ENCODE measurements around the gene NT5E.
A peak's percentile ranks its signal among the peaks of the same experiment; 100 is the strongest.

NT5E gene

DNA sequence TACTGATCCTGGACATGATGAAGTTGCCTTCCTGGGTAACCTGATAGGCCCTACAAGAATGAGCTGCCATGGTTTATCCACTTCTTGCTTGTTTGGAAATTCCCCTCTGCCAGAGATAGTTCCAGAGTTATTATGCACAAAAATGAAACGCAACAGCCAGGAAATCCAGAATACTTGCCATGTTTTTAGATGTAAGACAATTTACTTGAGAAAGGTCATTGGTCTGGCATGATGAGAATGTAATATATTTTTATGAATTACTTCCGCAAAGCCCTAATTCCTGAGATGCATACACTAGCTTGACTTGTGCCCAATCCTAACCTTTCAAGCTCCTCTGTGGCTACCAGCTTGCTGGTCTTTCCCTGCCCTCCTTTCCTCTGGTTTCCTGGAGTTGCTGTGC is 27.9 kb upstream of the NT5E start:
- DNase-seq (ENCODE audit: low read depth in 2 of 2), result no peak

DNA sequence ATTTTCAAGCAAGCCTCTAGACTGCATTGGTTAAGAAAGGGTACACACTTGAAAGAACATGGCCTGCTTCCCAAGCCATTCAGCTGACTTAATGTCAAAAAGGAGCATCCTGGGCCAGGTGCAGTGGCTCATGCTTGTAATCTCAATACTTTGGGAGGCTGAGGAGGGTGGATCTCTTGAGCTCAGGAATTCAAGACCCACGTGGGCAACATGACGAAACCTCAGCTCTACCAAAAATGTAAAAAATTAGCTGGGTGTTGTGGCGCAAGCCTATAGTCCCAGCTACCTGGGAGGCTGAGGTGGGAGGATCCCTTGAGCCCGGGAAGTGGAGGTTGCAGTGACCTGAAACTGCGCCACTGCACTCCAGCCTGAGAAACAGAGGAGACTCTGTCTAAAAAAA is 26.9 kb upstream of the NT5E start:
- DNase-seq (ENCODE audit: low read depth in 2 of 2), result no peak

DNA sequence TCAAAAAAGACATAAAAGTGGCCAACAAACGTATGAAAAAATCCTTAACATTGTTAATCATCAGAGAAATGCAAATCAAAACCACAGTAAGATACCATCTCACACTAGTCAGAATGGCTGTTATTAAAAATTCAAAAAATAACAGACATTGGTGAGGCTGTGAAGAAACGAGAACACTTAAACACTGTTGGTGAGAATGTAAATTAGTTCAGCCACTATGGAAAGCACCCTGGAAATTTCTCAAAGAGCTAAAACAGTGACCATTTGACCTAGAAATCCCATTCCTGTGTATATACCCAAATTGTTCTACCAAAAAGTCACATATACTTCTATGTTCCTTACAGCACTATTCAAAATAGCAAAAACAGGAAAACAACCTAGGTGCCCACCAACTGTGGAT is 24.9 kb upstream of the NT5E start:
- DNase-seq (ENCODE audit: low read depth in 2 of 2), result no peak

DNA sequence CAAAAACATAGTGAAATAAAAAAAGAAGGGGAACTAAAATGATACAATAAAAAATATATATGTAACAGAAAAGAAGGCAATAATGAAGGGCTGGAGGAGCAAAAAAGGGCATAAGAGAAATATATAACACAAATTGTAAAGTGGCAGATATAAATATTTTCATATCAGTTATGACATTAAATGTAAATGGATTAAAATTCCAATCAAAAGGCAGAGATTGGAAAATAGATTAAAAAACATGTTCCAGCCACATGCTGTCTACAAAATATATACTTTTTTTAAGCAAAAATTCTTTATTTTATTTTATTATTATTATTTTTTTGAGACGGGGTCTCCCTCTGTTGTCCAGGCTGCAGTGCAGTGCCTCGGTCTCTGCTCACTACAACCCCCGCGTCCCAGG is 23.9 kb upstream of the NT5E start:
- no peak for DNase-seq (ENCODE audit: low read depth in 2 of 2)

DNA sequence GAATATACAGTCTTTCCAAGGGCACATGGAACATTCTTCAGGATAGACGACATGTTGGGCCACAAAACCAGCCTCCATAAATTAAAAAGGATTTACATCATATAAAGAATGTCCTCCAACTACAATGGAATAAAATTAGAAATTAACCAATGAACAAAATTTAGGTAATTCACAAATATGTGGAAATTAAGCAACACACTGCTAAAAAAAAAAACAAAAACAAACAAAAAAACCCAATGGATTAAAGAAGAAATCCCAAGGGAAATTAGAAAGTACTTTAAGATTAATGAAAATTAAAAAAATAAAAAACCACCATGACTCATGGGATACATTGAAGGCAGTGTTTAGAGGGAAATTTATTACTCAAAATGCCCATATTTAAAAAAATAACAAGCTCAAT is 21.4 kb upstream of the NT5E start:
- DNase-seq (ENCODE audit: low read depth in 2 of 2), result no peak

DNA sequence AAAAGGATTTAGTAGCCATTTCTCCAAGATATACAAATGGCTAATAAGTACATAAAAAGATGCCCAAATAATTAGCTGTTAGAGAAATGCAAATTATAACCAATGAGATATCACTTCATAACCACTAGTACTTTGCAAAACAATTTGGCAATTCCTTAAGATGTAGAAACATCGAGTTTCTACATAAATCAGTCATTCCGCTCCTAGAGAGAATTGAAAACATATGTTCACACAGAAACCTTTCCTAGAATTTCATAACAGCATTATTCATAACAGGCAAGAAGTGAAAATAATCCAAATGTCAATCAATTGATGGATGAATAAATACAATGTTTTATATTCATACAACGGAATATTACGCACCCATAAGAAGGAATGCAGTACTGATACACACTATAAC is 20.5 kb upstream of the NT5E start:
- no peak for DNase-seq (ENCODE audit: low read depth in 2 of 2)

DNA sequence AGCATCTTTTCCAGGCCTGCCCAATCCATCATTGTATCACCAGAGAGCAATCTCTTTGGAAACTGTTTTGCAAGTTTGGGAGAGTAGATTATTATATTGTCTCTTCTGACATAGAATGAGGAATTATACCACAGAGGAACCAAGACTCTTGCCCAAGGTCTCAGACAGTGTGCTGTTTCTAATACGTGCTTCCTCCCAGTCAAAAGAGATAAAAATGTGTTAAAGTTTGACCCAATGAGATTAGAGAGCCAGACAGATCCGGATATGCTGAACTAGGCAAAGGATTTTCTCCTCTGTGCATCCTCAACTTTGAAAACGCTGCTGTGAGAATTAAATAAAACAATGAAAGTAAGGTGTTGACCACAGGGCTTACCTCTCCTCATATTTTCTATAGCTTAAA is 18.6 kb upstream of the NT5E start:
- no peak for DNase-seq (ENCODE audit: low read depth in 2 of 2)

DNA sequence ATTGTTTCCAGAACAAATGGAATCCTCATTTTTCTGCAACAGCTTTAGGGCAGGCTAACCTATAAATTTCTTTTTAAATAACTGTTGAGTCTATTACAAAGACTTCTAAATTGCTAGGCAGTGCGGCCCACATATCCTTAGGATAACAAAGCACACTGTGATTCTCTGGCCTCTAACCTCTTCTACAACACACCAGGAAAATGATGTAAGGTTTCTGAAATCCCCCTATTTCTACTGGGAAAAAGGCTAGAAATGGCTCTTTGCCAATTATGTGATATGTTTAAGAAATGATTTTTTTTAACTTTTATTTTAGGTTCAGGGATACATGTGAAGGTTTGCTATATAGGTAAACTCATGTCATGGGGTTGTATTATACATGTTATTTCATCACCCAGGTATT is 17.3 kb upstream of the NT5E start:
- no peak for DNase-seq (ENCODE audit: low read depth in 2 of 2)

DNA sequence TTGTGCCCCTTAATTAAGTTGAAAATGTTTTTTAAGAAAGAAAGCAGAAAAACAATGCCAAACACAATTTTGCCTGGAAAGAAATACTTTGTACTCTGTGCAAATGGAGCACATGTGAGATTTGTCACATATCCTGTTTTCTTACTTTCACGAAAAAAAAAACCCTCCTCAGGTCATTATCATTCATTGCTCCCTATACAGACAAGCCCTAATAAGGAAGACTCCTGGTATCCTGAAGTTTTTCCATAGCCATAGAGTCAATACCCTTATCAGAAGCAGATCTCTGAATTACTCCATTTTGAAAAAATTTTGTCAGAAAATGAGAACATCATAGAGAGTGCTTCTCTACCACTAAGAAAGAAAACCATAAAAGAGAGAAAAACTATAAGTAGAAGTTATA is 14.0 kb upstream of the NT5E start:
- no peak for DNase-seq (ENCODE audit: low read depth in 2 of 2)

DNA sequence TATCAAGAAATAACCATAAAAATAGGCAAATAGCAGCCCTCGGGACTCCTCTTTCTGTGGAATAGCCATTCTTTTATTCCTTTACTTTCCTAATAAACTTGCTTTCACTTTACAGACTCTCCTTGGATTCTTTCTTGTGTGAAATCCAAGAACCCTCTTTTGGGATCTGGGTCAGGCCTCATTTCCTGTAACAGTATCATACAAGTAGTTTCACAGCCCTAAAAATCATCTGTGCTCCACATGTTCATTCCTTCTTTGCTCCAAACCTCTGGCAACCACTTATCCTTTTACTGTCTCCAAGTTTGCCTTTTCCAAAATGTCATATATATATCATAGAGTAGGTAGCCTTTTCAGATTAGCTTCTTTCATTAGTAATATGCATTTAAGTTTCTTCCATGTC is 13.5 kb upstream of the NT5E start:
- no peak for DNase-seq (ENCODE audit: low read depth in 2 of 2)

DNA sequence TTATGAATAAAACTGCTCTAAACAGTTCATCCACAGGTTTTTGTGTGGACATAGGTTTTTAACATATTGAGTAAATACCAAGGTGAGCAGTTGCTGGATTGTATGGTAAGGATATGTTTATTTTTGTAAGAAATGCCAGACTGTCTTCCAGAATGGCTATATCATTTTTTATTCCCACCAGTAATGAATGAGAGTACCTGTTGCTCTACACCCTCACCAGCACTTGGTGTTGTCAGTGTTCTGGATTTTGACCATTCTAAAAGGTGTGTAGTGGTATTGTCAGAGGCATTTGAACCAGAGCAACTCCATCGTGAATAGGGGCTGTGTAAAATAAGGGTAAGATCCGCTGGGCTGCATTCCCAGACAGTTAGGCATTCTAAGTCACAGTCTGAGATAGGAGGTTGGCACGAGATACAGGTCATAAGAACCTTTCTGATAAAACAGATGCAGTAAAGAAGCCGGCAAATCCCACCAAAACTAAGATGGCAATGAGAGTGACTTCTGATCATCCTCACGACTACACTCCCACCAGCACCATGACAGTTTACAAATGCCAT is 12.9 kb upstream of the NT5E start:
- DNase-seq (ENCODE audit: low read depth in 2 of 2), result no peak

DNA sequence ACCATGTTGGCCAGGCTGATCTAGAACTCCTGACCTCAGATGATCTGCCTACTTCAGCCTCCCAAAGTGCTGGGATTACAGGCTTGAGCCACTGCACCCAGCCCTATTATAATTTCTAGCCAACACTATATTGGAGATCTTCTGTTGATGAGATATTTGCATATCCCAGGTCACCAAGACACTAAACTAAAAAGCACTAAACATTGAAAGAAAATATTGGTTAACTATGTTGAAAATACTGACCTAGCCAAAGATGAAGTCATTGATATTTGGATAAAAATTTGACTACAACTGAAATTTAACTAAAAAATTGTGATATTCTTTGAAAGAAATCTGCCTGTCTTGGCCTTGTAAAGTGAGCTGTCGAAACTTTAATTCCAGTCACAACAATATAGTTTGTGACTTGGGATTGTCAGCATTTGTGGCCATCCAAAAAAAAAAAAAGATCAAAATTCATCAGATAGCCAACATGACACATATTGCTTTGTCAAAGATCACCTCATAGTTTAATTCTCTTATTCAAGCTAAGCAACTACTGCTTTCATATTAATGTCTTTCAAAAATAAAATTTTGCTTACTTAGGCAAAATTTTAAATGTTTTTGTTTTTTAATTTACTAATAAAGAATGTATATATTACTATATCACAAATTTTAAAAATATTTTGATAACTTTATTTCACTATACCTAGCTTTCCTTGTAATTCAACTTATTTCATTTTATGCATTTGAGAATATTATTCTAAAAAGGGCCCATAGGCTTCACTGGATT is 6.3 kb upstream of the NT5E start:
- DNase-seq (ENCODE audit: low read depth in 2 of 2), result no peak

DNA sequence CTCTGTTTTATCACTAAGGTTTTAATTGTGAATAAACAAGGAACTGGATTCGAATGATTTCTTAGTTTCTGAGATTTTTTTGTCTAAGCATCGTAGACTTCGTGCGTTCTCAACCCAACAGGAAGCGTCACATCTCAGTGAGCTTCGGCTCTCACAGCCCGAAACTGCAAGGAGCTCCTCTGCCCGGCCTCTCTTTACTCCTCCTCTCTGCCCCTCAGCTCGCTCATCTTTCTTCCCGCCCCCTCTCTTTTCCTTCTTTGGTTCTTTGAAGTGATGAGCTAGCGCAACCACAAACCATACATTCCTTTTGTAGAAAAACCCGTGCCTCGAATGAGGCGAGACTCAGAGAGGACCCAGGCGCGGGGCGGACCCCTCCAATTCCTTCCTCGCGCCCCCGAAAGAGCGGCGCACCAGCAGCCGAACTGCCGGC is 480 bp upstream of the NT5E start:
- peak in 1 of 2 experiments; percentile 41 for DNase-seq (ENCODE audit: low read depth in 2 of 2)

DNA sequence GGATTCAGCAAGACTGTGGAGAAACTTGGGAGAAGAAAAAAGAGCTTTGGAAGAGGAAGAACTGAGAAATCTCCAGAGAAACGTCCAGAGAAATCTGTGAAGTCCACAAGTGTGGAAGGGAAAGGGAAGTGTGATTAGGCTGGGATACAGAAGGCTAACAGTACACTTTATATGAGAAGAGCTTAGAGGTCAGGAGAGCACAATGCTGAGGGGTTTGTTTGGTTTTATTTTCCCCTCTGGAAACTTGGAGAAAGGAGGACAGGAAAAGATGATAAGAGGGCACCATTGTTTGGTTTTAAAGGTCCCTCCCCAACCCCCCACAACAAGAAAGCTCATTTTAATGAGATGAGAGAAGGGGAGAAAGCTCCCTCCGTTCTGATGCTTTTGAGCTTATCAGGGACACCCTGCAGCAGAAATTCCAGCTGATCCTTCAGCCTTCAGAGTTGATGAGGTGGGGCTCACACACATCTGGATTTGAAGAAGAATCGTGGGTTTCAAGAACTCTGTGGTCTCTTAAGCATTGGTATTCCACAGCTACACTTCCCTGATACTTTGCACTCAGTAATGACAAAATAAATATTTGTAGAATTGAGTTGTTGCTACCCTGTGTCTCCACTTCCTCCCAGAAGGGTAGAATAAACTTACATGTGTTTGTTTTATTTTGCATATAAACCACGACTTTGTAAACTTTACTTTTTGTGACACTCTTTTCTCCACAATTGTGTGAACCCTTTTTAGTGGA is 1.9 kb downstream of the NT5E start:
- no peak for DNase-seq (ENCODE audit: low read depth in 2 of 2)

DNA sequence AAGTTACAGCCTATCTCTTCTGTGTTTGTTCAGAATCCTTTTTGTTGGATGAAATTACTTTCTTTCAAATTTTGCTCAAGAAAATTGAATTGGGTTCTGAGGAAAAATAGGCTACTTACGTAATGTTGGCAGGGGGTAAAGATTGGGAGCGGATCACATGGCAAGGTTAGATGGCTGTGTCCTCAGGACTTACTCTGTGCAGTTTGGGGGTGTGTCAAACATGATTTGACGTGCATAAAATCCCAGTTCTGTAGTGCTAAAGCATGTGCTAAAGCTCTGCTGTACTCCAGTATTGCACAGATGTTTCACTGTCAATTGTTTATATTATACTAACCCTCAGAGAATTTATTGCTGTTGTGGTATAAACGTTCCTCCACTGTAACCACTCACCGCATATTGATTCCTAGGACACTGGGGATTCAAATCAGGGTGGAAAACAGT is 2.6 kb downstream of the NT5E start:
- DNase-seq (ENCODE audit: low read depth in 2 of 2), result no peak

DNA sequence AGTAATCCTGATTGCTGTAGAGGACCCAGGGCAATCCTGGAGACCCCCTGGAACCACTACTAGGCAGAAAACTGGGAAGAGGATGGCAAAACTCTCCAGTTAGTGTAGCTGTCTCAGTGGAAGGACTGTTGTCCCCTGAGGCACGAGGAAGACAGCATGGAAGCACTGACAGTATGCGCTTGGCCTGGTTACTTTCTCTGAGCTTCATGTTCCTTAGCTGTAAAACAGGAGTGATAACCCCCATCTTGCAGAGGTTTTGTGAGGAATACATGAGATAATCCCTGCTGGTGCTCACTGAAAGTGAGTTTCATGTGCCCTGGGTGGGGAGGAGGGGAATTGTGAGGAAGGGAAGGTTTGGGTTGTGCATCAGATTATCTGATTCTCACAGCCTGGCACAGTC is 3.2 kb downstream of the NT5E start:
- no peak for DNase-seq (ENCODE audit: low read depth in 2 of 2)

DNA sequence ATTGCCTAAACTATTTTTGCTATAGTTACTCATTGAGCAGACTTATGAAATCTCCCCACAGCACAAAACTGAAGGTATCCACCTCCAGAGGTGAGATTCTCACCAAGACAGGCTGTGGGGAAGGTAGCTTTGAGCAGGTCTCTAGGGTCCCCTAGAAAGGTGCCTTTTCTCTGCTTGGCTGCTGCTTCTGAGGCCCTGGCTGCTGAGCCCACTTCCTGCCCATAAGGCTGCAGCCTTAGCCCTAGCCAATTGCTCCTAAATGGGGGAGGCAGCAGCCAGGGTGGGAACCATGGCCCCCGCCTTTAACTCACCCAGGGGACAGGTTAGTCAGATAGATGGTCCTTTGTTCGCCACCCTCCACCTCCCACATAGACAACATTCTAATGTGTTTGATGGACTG is 3.6 kb downstream of the NT5E start:
- no peak for DNase-seq (ENCODE audit: low read depth in 2 of 2)

DNA sequence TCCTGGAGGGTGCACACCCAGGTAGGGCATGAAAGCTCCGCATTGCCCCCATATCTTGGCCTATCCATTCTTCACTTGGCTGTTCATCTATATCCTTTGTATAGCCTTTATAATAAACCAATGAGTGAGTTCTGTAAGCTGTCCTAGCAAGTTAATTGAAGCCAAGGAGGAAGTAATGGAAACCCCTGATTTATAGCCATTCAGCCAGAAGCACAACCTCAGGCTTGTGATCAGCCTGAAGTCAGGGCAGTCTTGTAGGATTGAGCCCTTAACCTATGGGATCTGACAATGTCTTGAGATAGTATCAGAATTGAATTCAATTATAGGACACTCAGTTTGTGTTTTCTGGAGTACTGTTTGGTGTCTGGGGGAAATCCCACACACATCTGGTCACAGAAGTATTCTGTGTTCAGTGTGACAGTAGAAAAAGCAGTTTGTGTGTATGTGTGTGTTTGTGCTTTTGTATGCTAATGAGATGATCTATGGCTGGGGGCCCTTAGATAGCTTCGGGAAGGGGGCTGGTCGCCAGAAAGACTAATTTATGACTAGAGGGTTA is 5.7 kb downstream of the NT5E start:
- DNase-seq (ENCODE audit: low read depth in 2 of 2), result no peak

DNA sequence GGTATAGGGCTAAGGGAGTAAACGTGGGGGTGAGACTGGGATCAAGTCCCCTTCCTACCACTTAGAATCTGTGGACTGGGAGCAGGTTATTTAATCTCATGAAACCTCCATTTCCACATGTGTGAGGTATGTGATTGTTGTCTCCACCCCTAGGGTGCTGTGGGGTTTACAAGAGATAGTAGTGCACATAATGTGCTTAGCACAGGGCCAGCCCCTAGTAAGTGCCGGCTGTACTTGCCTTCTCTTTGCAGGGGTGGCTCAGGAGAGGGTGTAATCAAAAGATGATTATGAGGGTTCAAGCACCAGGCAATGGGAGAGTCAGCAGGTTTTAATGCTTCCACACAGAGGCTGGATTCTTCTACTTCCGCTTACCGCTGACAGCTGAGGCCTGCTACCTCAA is 6.9 kb downstream of the NT5E start:
- DNase-seq (ENCODE audit: low read depth in 2 of 2), result no peak

DNA sequence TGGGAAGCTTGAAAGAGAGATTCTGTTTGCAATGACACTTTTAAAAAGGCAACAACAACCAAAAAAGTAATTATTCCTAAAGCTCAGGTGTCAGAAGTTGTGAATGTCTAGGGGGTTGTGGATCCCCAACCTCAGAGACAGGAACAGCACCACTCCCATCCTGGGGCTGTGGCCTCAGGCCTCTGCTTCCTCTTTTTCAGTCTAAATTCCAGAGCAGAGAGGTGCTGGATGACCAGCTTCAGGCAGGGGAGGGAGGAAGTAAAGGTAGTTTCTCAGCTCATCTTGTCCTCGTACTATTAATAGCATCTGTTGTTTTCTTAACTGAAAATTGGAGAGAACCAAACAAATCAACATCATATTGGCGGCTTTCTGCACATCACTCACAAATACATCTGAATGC is 8.3 kb downstream of the NT5E start:
- DNase-seq (ENCODE audit: low read depth in 2 of 2), result no peak

DNA sequence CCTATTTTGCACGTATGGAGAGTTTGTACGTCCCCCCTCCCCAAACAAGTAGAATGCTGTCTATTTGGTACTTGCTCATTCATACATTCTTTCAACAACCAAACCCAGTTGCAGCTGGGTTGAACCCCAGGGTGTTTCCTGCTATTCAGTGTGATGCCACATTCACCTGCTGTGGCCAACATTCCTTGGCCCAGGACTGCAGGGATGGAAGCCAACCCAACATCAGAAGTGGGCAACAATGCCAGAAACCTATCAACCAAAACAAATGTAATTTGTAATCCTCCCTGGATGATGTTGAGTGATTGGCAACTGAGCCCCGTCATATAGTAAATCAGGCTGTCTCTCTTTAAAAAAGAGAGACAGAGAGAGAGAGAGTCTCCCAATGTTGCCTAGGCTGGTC is 8.9 kb downstream of the NT5E start:
- DNase-seq (ENCODE audit: low read depth in 2 of 2), result no peak

DNA sequence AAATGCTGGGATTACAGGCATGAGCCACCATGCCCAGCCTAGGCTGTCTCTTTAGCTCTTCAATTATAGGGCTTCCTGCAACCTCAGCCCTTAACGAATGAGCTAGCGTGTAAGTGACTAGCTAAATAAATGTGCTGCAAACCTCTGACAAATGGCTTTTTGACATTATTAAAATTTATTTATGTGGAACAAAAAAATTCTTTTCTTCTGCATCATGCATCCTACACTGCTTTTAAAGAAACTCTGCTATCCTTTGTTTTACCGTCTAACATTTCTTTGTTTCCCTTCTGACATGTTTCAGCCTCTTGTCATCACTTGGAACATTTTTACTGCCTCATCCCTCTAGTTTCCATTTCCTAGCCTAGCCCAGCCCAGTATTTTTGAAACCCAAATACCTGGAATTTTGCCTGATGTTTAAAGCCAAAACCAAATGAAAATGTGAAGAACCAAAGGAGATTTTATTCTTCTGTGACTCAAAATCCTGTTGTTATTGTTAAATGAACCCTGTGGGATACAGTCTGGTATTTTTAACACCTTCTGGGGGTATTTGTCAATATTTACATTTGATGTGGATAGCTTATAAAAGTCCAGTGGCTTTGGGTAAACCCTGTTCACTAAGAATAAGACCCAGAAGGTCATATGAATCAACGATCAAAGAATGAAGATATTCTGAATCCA is 9.5 kb downstream of the NT5E start:
- no peak for DNase-seq (ENCODE audit: low read depth in 2 of 2)

All from stimulated activated CD4-positive, alpha-beta T cell treated with anti-CD3 and anti-CD28 coated beads, Interleukin-12 subunit alpha, Interleukin-12 subunit beta, amount 100 ng/mL, for 24 hours (primary cell).